AG09309 (cell line): ENCODE data around the gene PKIG.

Experiments used
- DNase-seq: peaks from one replicate; pipeline ENCODE4 v3.0.0-alpha.2; 2010; ENCODE audit warnings: low read depth
- H3K4me3 ChIP-seq: 2 replicates; pipeline ENCODE4 v1.5.1; 2011; ENCODE audit warnings: mild to moderate bottlenecking, low read depth, low read length, moderate library complexity; ENCODE audit not compliant: control insufficient read depth
- TF ChIP-seq, protein P1 (sequence below): IDR thresholded peaks from 2 replicates; pipeline ENCODE4 v1.5.1; 2011; ENCODE audit warnings: mild to moderate bottlenecking, low read depth, low read length, inconsistent platforms; ENCODE audit not compliant: insufficient read depth, control insufficient read depth; ENCODE audit errors: missing control alignments

PKIG gene

DNA sequence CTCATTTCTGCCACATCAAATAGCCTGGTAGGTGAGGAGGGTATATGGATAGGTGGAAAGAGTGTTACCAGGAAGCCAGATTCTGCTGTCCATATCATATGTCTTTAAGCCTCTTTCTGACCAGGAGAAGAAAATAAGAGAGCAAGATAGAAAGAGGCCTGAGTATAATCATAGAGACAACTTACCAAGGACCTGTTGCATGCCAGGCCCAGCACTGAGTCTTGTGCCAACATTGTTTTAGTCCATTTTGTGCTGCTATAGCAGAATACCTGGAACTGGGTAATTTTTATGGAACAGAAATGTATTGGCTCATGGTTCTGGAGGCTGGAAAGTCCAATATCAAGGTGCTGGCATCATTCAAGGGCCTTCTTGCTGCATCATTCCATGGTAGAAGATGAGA, 76.4 kb downstream of the PKIG start:
- no peak overlapping the region for H3K4me3 ChIP-seq
- DNase-seq = no peak
- TF ChIP-seq, protein P1, sequence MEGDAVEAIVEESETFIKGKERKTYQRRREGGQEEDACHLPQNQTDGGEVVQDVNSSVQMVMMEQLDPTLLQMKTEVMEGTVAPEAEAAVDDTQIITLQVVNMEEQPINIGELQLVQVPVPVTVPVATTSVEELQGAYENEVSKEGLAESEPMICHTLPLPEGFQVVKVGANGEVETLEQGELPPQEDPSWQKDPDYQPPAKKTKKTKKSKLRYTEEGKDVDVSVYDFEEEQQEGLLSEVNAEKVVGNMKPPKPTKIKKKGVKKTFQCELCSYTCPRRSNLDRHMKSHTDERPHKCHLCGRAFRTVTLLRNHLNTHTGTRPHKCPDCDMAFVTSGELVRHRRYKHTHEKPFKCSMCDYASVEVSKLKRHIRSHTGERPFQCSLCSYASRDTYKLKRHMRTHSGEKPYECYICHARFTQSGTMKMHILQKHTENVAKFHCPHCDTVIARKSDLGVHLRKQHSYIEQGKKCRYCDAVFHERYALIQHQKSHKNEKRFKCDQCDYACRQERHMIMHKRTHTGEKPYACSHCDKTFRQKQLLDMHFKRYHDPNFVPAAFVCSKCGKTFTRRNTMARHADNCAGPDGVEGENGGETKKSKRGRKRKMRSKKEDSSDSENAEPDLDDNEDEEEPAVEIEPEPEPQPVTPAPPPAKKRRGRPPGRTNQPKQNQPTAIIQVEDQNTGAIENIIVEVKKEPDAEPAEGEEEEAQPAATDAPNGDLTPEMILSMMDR = no peak

GRCh38 chr20:44659931-44660330, 77.6 kb downstream of the PKIG start:
- no peak overlapping the region for H3K4me3 ChIP-seq
- no peak for DNase-seq
- TF ChIP-seq, protein P1 = no peak

DNA sequence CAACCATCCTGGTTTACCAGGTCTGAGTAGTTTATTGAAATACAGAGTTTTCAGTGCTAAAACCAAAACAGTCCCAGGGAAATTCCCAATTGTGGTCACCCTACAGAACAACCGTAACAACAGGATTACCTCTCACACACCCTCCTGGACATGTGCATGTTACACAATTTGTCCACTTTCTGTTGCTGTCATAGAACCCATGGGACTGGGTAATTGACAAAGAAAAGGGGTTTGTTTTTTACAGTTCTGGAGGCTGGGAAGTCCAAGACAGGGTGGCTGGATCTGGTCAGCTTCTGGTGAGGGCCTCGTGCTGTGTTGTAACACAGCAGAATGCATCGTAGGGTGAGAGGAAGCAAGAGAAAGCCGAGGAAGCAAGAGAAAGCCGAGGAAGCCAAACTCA, 78.2 kb downstream of the PKIG start:
- no peak for DNase-seq

DNA sequence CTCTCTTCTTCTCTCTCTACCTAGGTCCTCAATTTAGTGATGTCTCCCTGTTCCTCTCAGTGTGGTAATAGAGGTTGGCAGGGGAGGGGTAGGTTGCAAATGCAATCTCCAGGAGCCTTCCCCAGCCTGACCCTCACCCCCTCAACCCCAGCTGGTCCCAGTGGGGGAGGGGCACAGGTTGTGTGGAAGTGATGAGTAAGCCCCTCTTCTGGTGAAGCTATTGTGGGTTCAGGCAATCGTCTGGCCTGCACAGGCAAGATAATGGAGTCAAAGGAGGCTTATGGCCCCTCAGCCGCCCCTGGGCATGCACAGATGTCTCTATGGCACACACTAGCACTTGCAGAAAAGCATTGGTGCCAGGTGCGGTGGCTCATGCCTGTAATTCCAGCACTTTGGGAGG, 79.9 kb downstream of the PKIG start:
- no peak overlapping the region for H3K4me3 ChIP-seq
- TF ChIP-seq, protein P1 = no peak
- no peak for DNase-seq

More for the DNA sequence above, 78.2 kb downstream of the PKIG start:
- TF ChIP-seq, protein P1 = no peak
- H3K4me3 ChIP-seq = no peak overlapping the region

DNA sequence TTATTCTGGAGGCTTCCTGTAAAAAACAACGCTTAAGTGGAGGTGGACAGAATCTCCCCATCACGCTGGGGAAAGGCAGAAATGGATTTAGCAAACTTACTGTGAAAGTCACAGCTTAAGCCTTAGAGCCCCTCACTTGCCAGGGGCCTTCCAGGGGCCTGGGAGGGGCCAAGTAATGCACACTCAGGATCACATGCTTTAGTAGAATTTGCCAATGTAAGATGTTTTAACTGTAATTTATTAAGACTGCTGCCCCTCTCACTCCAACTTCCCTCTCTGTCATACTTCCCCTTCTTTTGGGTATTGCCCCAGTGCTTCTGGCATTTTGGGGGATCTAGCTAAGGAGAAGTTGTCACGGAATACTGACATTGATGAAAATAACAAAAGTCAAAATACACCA, 81.8 kb downstream of the PKIG start:
- H3K4me3 ChIP-seq = no peak overlapping the region
- no peak for DNase-seq
- TF ChIP-seq, protein P1 = no peak

DNA sequence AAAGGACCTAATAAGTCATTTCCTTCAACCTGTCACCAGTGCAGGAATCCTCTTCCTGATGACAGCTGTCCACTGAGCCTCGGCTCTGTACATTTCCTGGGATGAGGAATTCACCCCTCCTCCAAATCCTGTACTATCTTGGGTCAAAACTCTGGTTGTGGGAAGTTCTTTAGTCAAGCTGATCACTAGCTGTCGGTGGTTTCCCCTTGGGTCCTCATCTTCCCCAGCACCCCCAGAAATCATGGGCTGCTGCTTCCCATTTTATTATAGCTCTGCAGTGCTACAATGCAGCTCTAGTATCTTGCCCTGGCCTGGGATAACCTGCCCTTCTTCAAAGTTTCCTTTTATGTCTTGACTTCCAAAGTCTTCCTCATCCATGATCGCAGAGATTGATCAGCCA, 83.7 kb downstream of the PKIG start:
- TF ChIP-seq, protein P1 = no peak
- no peak for DNase-seq
- H3K4me3 ChIP-seq = no peak overlapping the region
